B cell (primary cell): Measurements from ENCODE around the gene SUGP1. TPM values are rescaled to one million over a fixed set of nuclear protein-coding genes. Genes with fewer than 3 reads are reported as not detected.

Experiments
- ATAC-seq: fragments of 200-7000 bp; cut with Tn5 transposase; one replicate; pipeline ENCODE4 v1.10.0; 2021; ENCODE audit warnings: low read depth, mild to moderate bottlenecking, moderate number of reproducible peaks, moderate library complexity
- CTCF ChIA-PET: fragments of 350-600 bp; sonication (Branson Sonifier 250); formaldehyde crosslinking; loops from one replicate; lab custom pipeline; 2021; ENCODE audit warnings: antibody characterized with exemption, inconsistent platforms; lab: Charles Lee
- POLR2A ChIA-PET: fragments of 350-600 bp; sonication (Branson Sonifier 250); formaldehyde crosslinking; loops from one replicate; lab custom pipeline; 2021; ENCODE audit warnings: antibody characterized with exemption; lab: Charles Lee
- DNase-seq: peaks from one replicate; pipeline ENCODE4 v3.0.0; 2013
- H2AFZ ChIP-seq: 2 replicates; pipeline ENCODE4 v1.6.1; 2012; ENCODE audit warnings: mild to moderate bottlenecking, low read depth, low read length; ENCODE audit not compliant: insufficient read depth, poor library complexity, severe bottlenecking
- H3K27ac ChIP-seq, 2 donors: 1 replicate in 1 of 2; 2 replicates in 1 of 2; pipeline ENCODE4 v1.5.1; 2012 to 2013; ENCODE audit warnings: low read length in 2 of 2, mild to moderate bottlenecking in 2 of 2, moderate library complexity in 1 of 2
- H3K27me3 ChIP-seq, 4 experiments: fragments of 200-600 bp in 1 of 4; sonication (generic) in 1 of 4; replicated peaks in 1 of 4; 1 replicate in 2 of 4; 2 replicates in 2 of 4; pipeline versions ENCODE4 v1.6.1 to v1.7.0; 2013 to 2016; ENCODE audit warnings: low read length in 3 of 4, mild to moderate bottlenecking in 2 of 4, mixed read lengths in 1 of 4, moderate library complexity in 1 of 4; ENCODE audit not compliant: insufficient read depth in 4 of 4, control insufficient read depth in 3 of 4; ENCODE audit errors: control extremely low read depth in 1 of 4
- H3K36me3 ChIP-seq, 2 experiments: replicated peaks in 1 of 2; 1 replicate in 1 of 2; 2 replicates in 1 of 2; pipeline versions ENCODE4 v1.6.1 to v1.7.1; 2013; ENCODE audit warnings: low read length in 1 of 2; ENCODE audit not compliant: insufficient read depth in 2 of 2, control insufficient read depth in 1 of 2; ENCODE audit errors: control extremely low read depth in 1 of 2, extremely low read depth in 1 of 2
- H3K4me1 ChIP-seq, 2 donors: fragments of 200-600 bp in 1 of 2; sonication (generic) in 1 of 2; 1 replicate in 1 of 2; 2 replicates in 1 of 2; pipeline versions ENCODE4 v1.5.1 to v1.6.1; 2013 to 2017; ENCODE audit warnings: low read length in 2 of 2; ENCODE audit not compliant: control insufficient read depth in 2 of 2, insufficient read depth in 2 of 2
- H3K4me2 ChIP-seq: replicated peaks from 2 replicates; pipeline ENCODE3; 2012; ENCODE audit warnings: mild to moderate bottlenecking, low read depth, low read length; ENCODE audit not compliant: poor library complexity, severe bottlenecking
- H3K4me3 ChIP-seq, 5 experiments: fragments of 200-600 bp in 1 of 5; sonication (generic) in 1 of 5; 1 replicate in 3 of 5; 2 replicates in 2 of 5; pipeline versions ENCODE4 v1.5.1 to v1.7.0; 2011 to 2016; ENCODE audit warnings: low read length in 4 of 5, mild to moderate bottlenecking in 4 of 5, low read depth in 2 of 5, control low read depth in 1 of 5, moderate library complexity in 1 of 5; ENCODE audit not compliant: insufficient read depth in 1 of 5; ENCODE audit errors: control extremely low read depth in 1 of 5, extremely low read depth in 1 of 5
- H3K79me2 ChIP-seq: fragments of 200-600 bp; sonication (generic); one replicate; pipeline ENCODE4 v1.6.0; 2016; ENCODE audit warnings: low read length; ENCODE audit not compliant: control insufficient read depth, insufficient read depth
- H3K9ac ChIP-seq: fragments of 200-600 bp; sonication (generic); 2 replicates; pipeline ENCODE4 v1.6.1; 2017; ENCODE audit warnings: mild to moderate bottlenecking, low read length, moderate library complexity
- H3K9me3 ChIP-seq, 3 donors: one replicate each; pipeline versions ENCODE4 v1.6.1 to v1.7.1; 2013; ENCODE audit warnings: low read length in 2 of 3; ENCODE audit not compliant: control insufficient read depth in 2 of 3, insufficient read depth in 1 of 3; ENCODE audit errors: control extremely low read depth in 1 of 3
- H4K20me1 ChIP-seq: 2 replicates; pipeline ENCODE4 v1.6.0; 2012; ENCODE audit warnings: mild to moderate bottlenecking, low read length; ENCODE audit not compliant: insufficient read depth, control insufficient read depth, poor library complexity, severe bottlenecking
- H3K27ac Mint-ChIP-seq: one replicate; pipeline ENCODE4 v1.8.0; 2021; ENCODE audit warnings: mixed read lengths
- H3K27me3 Mint-ChIP-seq: one replicate; pipeline ENCODE4 v1.8.0; 2021; ENCODE audit warnings: mixed read lengths
- H3K4me1 Mint-ChIP-seq: one replicate; pipeline ENCODE4 v1.8.0; 2021; ENCODE audit warnings: mixed read lengths
- H3K4me3 Mint-ChIP-seq: one replicate; pipeline ENCODE4 v1.8.0; 2021; ENCODE audit warnings: mixed read lengths
- H3K9me3 Mint-ChIP-seq: one replicate; pipeline ENCODE4 v1.8.0; 2022; ENCODE audit warnings: mixed read lengths; ENCODE audit not compliant: insufficient read depth
- CTCF ChIP-seq: fragments of 200-600 bp; IDR thresholded peaks from one replicate; pipeline ENCODE4 v1.8.0; 2022; ENCODE audit warnings: antibody characterized with exemption, mild to moderate bottlenecking
- EZH2 ChIP-seq: IDR thresholded peaks from 2 replicates; pipeline ENCODE4 v1.6.1; 2012; ENCODE audit warnings: borderline replicate concordance, low read depth, mild to moderate bottlenecking, moderate library complexity, low read length; ENCODE audit not compliant: insufficient read depth, poor library complexity, severe bottlenecking
- WGBS: methylation state at CpG from one replicate; pipeline ENCODE4 v1.1.5; 2013; ENCODE audit warnings: missing lambda C conversion rate; ENCODE audit not compliant: insufficient coverage; 5-methylcytosine and 5-hydroxymethylcytosine counted together
- intact Hi-C: fragments of 100-400 bp; cut with micrococcal nuclease; formaldehyde crosslinking; loops from one replicate; pipeline ENCODE4 v1.10.0; 2022
- polyA plus RNA-seq: library from polyadenylated mRNA; depleted of rRNA; stranded (reverse); fragments of >200 nt; gene quantifications from 2 replicates; pipeline ENCODE4 v1.2.3, GENCODE V29; 2012
- total RNA-seq, 2 donors: library from RNA; stranded (reverse); fragments of 120-200 nt in 1 of 2; gene quantifications; 1 replicate in 1 of 2; 2 replicates in 1 of 2; pipeline versions ENCODE4 v1.2.3 to v1.2.4, GENCODE V29; 2013 to 2022

Gene SUGP1
- total and polyA plus RNA-seq, 2 donors (not counting 1 experiment from before 2014, with no cell fraction given): 61.3 to 86.9 TPM

- Histone ChIP-seq H2AFZ (no peak overlapping the region), H3K4me2 (no peak overlapping the region), H3K36me3 (peaks cover 0 to 61% of the 10 kb centered on the region in 2 experiments), H3K79me2 (no peaks in the 10 kb centered on the region), H4K20me1 (no peaks in the 10 kb centered on the region), H3K27ac (no peak overlapping the region), H3K9me3 (no peaks in the 10 kb centered on the region), H3K4me3 (no peak overlapping the region), H3K9ac (no peak overlapping the region), H3K4me1 (no peaks in the 10 kb centered on the region), H3K27me3 (no peaks in the 10 kb centered on the region)
- no peak overlapping the region for H3K27ac Mint-ChIP-seq
- H3K4me1 Mint-ChIP-seq: no peaks in the 10 kb centered on the region
- DNase-seq (no peak), ATAC-seq (no peak)
- TF ChIP-seq CTCF (no peak), EZH2 (no peak)
- ChIA-PET POLR2A (no interaction called here), CTCF (no interaction called here)
- H3K27me3 Mint-ChIP-seq: no peaks in the 10 kb centered on the region
- no peak overlapping the region for H3K4me3 Mint-ChIP-seq
- no peaks in the 10 kb centered on the region for H3K9me3 Mint-ChIP-seq
- over 99% methylated on average over 10 of the region's 12 CpGs for WGBS
- intact Hi-C loops: no loop called here
Observed at GRCh38 chr19:19300613-19301012, 19.7 kb downstream of the SUGP1 start.

GRCh38 chr19:19297759-19298158, 22.6 kb downstream of the SUGP1 start:
- ChIA-PET CTCF (no interaction called here), POLR2A (no interaction called here)
- no peak overlapping the region for H3K4me2 ChIP-seq
- no peaks in the 10 kb centered on the region for H3K27me3 ChIP-seq
- no peaks in the 10 kb centered on the region for H3K79me2 ChIP-seq
- H3K9me3 Mint-ChIP-seq: no peaks in the 10 kb centered on the region
- H3K4me3 ChIP-seq: no peak overlapping the region
- no peak overlapping the region for H2AFZ ChIP-seq
- H3K27me3 Mint-ChIP-seq: no peaks in the 10 kb centered on the region
- H3K4me1 ChIP-seq: no peaks in the 10 kb centered on the region
- H3K36me3 ChIP-seq: peaks cover under 1 to 52% of the 10 kb centered on the region in 2 experiments
- H3K4me3 Mint-ChIP-seq: no peak overlapping the region
- H3K9ac ChIP-seq: no peak overlapping the region
- WGBS: 98% methylated on average over 9 of the region's 9 CpGs
- H3K4me1 Mint-ChIP-seq: no peaks in the 10 kb centered on the region
- DNase-seq (no peak), ATAC-seq (no peak)
- no peak for TF ChIP-seq CTCF
- no peak for TF ChIP-seq EZH2
- intact Hi-C loops: no loop called here
- H4K20me1 ChIP-seq: no peaks in the 10 kb centered on the region
- no peak overlapping the region for H3K27ac Mint-ChIP-seq
- H3K27ac ChIP-seq: no peak overlapping the region
- H3K9me3 ChIP-seq: peaks cover 0 to under 1% (median 0%) of the 10 kb centered on the region in 3 donors
